Parathyroid adenoma (tissue), 2 donors: Measurements from ENCODE around the gene C9orf78.

Source experiments
- H2AFZ ChIP-seq: fragments of 300-600 bp; sonication (generic); one replicate; pipeline ENCODE4 v1.7.0; 2017; ENCODE audit warnings: antibody characterized with exemption, mild to moderate bottlenecking
- H3K27ac ChIP-seq: fragments of 300-600 bp; sonication (generic); one replicate; pipeline ENCODE4 v1.7.0; 2017
- H3K27me3 ChIP-seq: fragments of 300-600 bp; sonication (generic); one replicate; pipeline ENCODE4 v1.7.0; 2017; ENCODE audit warnings: low read length; ENCODE audit not compliant: control insufficient read depth, insufficient read depth
- H3K36me3 ChIP-seq: fragments of 300-600 bp; sonication (generic); one replicate; pipeline ENCODE4 v1.7.0; 2017; ENCODE audit warnings: low read length; ENCODE audit not compliant: control insufficient read depth, insufficient read depth
- H3K4me1 ChIP-seq: fragments of 300-600 bp; sonication (generic); one replicate; pipeline ENCODE4 v1.7.0; 2017; ENCODE audit warnings: control low read depth
- H3K4me2 ChIP-seq: fragments of 300-600 bp; sonication (generic); one replicate; pipeline ENCODE4 v1.7.0; 2017; ENCODE audit warnings: low read length
- H3K4me3 ChIP-seq: fragments of 300-600 bp; sonication (generic); one replicate; pipeline ENCODE4 v1.7.0; 2017; ENCODE audit warnings: low read depth, low read length
- H3K79me2 ChIP-seq: fragments of 300-600 bp; sonication (generic); one replicate; pipeline ENCODE4 v1.7.0; 2017; ENCODE audit warnings: control low read depth
- H3K9ac ChIP-seq: fragments of 300-600 bp; sonication (generic); one replicate; pipeline ENCODE4 v1.7.0; 2017; ENCODE audit warnings: mild to moderate bottlenecking
- H3K9me3 ChIP-seq: fragments of 300-600 bp; sonication (generic); one replicate; pipeline ENCODE4 v1.7.0; 2017; ENCODE audit warnings: low read length; ENCODE audit not compliant: control insufficient read depth
- TF ChIP-seq, protein P1 (sequence below): fragments of 300-600 bp; sonication (generic); IDR thresholded peaks from one replicate; pipeline ENCODE4 v1.7.0; 2017; ENCODE audit warnings: antibody characterized with exemption, mild to moderate bottlenecking
- donor health status: primary hyperparathyroidism.

C9orf78 gene

DNA sequence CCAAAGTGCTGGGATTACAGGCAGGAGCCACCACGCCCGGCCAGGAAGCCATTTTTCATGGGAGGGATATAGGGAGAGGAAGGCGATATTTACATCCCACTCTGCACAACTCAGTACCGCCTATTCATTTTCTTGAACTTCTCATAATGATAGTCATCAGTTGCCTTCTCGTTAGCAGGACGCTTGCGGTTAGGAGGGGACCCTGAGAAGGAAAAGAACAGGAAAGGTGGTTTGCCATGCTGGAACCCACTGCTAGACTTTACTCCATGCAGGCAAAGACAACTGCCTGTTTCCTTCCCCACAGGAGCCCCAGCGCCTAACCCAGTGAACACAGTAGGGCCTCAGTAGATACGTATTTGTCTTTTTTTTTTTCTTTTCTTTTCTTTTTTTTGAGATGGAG is 7.0 kb downstream of the C9orf78 start:
- Histone ChIP-seq H3K27ac (no peak overlapping the region), H3K9me3 (no peaks in the 10 kb centered on the region), H3K4me1 (no peaks in the 10 kb centered on the region), H3K79me2 (no peaks in the 10 kb centered on the region), H3K4me3 (no peak overlapping the region), H3K27me3 (no peaks in the 10 kb centered on the region), H3K9ac (no peak overlapping the region), H2AFZ (no peak overlapping the region), H3K36me3 (no peaks in the 10 kb centered on the region), H3K4me2 (no peak overlapping the region)
- TF ChIP-seq, protein P1, sequence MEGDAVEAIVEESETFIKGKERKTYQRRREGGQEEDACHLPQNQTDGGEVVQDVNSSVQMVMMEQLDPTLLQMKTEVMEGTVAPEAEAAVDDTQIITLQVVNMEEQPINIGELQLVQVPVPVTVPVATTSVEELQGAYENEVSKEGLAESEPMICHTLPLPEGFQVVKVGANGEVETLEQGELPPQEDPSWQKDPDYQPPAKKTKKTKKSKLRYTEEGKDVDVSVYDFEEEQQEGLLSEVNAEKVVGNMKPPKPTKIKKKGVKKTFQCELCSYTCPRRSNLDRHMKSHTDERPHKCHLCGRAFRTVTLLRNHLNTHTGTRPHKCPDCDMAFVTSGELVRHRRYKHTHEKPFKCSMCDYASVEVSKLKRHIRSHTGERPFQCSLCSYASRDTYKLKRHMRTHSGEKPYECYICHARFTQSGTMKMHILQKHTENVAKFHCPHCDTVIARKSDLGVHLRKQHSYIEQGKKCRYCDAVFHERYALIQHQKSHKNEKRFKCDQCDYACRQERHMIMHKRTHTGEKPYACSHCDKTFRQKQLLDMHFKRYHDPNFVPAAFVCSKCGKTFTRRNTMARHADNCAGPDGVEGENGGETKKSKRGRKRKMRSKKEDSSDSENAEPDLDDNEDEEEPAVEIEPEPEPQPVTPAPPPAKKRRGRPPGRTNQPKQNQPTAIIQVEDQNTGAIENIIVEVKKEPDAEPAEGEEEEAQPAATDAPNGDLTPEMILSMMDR: no peak

DNA sequence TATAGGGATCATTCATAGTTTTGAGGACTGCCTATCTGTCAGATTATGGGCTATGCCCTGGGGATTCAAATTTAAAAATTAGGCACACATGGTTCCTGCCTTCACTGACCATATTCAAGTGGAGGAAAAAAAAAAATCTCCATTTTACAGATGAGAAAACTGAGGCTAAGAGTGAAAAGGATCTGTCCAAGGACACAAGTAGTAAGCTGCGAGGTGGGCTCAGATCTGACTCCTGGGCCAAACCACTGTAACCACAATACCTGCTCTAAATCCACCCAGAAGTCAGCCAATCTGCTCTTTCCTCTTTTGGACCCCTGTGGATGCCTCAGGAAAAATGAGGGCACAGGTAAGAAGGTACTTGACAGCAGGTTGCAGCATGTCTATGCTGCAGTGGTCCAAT is 8.3 kb downstream of the C9orf78 start:
- Histone ChIP-seq H3K27ac (no peak overlapping the region), H3K4me2 (no peak overlapping the region), H3K36me3 (no peaks in the 10 kb centered on the region), H2AFZ (no peak overlapping the region), H3K4me1 (no peaks in the 10 kb centered on the region), H3K79me2 (no peaks in the 10 kb centered on the region), H3K4me3 (no peak overlapping the region), H3K27me3 (no peaks in the 10 kb centered on the region), H3K9ac (no peak overlapping the region), H3K9me3 (no peaks in the 10 kb centered on the region)
- TF ChIP-seq, protein P1: no peak

- H3K36me3 ChIP-seq: no peaks in the 10 kb centered on the region
- no peaks in the 10 kb centered on the region for H3K4me1 ChIP-seq
- TF ChIP-seq, protein P1: no peak
- H3K27ac ChIP-seq: no peak overlapping the region
- H3K4me3 ChIP-seq: no peak overlapping the region
- H3K9me3 ChIP-seq: no peaks in the 10 kb centered on the region
- H3K79me2 ChIP-seq: no peaks in the 10 kb centered on the region
- no peak overlapping the region for H3K9ac ChIP-seq
- no peak overlapping the region for H2AFZ ChIP-seq
- H3K27me3 ChIP-seq: no peaks in the 10 kb centered on the region
- H3K4me2 ChIP-seq: no peak overlapping the region
These were observed 8.7 kb downstream of the C9orf78 start for GRCh38 chr9:129826344-129826743.

DNA sequence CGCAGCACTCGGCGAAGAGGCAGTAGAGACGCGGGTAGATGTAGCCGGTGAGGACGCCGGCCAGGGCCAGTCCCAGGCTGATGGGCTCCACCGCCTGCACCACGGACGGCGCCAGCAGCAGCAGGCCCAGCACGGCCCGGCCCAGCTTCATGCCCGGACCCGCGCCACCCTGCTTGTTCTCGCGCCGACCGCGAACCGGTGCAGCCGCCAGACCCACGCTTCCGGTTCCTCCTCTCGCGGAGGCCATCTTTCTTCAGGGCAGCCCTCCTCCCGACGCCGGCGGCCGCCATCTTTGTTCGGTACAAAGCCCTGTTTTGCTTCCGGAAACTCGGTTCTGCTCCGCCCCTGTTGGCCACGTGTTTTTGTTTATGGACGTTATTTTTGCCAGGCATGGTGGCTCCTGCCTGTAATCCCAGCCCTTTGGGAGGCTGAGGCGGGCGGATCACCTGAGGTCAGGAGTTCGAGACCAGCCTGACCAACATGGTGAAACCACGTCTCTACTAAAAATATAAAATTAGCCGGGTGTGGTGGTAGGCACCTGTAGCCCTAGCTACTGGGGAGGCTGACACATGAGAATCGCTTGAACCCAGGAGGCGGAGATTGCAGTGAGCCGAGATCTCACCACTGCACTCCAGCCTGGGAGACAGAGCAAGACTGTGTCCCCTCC is 11.0 kb downstream of the C9orf78 start, which contains the start of gene TOR1A:
Gene TOR1A (minus strand): TSS at position 202 of the 667 bp plus-strand sequence. CDS start 51 bp downstream, at position 151.
- Histone ChIP-seq H3K9ac (no peak within 1 kb of the TSS), H3K9me3 (no peaks in the 10 kb centered on the region), H3K36me3 (no peaks in the 10 kb centered on the region), H3K27ac (peak within 1 kb of the TSS; percentile 47), H3K79me2 (no peaks in the 10 kb centered on the region), H3K4me1 (no peaks in the 10 kb centered on the region), H3K27me3 (no peaks in the 10 kb centered on the region), H3K4me3 (peak within 1 kb of the TSS; percentile 69), H2AFZ (peak within 1 kb of the TSS; percentile 58), H3K4me2 (peak within 1 kb of the TSS; percentile 87)
- TF ChIP-seq, protein P1: no peak

DNA sequence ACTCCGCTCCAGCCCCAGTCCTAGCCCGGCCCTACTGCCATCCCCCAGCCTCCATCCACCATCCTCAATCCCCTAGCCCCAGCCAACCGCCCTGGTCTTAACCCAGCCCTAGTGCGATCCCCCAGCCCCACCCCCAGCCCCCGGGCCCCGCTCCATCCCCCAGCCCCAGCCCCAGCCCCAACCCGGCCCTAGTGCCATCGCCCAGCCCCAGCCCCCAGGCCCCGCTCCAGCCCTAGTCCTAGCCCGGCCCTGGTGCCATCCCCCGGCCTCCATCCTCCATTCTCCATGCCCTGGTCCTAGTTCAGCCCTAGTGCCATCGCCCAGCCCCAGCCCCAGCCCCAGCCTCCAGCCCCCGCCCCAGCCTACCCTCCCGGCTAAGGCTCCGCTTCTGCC is 11.5 kb downstream of the C9orf78 start:
- Histone ChIP-seq H3K4me2 (peak overlapping the region; percentile 79), H3K27me3 (no peaks in the 10 kb centered on the region), H3K36me3 (no peaks in the 10 kb centered on the region), H3K4me3 (peak overlapping the region; percentile 69), H3K79me2 (no peaks in the 10 kb centered on the region), H3K27ac (no peak overlapping the region), H2AFZ (peak overlapping the region; percentile 58), H3K9ac (no peak overlapping the region), H3K4me1 (no peaks in the 10 kb centered on the region), H3K9me3 (no peaks in the 10 kb centered on the region)
- TF ChIP-seq, protein P1: no peak
